Left lung (tissue), 10 donors: ENCODE data around the gene CEP44. TPM values are rescaled to one million over a fixed set of nuclear protein-coding genes. Genes with fewer than 3 reads are reported as not detected.
"Not testable (repeated sequence)": the region's sequence is repeated elsewhere in the genome, so short reads cannot be mapped to it uniquely, and the experiment has no call there.

ENCODE experiments used
- ATAC-seq: fragments of 200-7000 bp; cut with Tn5 transposase; one replicate; pipeline ENCODE4 v1.9.1; 2020; ENCODE audit warnings: moderate library complexity
- DNase-seq, 4 donors: peaks; one replicate each; pipeline ENCODE4 v3.0.0-alpha.2; 2013 to 2020
- H3K27ac ChIP-seq, 2 donors: fragments of 200-600 bp; sonication (generic) in 1 of 2; one replicate each; pipeline versions ENCODE4 v1.5.0 to v1.8.0; 2020 to 2021
- H3K27me3 ChIP-seq, 2 donors: fragments of 200-600 bp; sonication (generic) in 1 of 2; one replicate each; pipeline versions ENCODE4 v1.5.0 to v1.8.0; 2020 to 2021
- H3K36me3 ChIP-seq, 2 donors: fragments of 200-600 bp; sonication (generic) in 1 of 2; one replicate each; pipeline versions ENCODE4 v1.5.0 to v1.8.0; 2020 to 2021
- H3K4me1 ChIP-seq, 2 donors: fragments of 200-600 bp; one replicate each; pipeline ENCODE4 v1.8.0; 2021
- H3K4me3 ChIP-seq, 2 donors: fragments of 200-600 bp; sonication (generic) in 1 of 2; one replicate each; pipeline versions ENCODE4 v1.5.0 to v1.8.0; 2020 to 2021; ENCODE audit warnings: mild to moderate bottlenecking in 1 of 2
- H3K9me3 ChIP-seq, 2 donors: fragments of 200-600 bp; sonication (generic) in 1 of 2; one replicate each; pipeline versions ENCODE4 v1.5.0 to v1.8.0; 2020 to 2021
- intact Hi-C, 2 donors: fragments of 100-400 bp; cut with DNase I; formaldehyde crosslinking; loops; one replicate each; pipeline versions ENCODE4 v1.11.2 to v1.14.2; 2022
- polyA plus RNA-seq, 6 donors: library from polyadenylated mRNA; unstranded; fragments of 120-200 nt; gene quantifications; one replicate each; pipeline ENCODE4 v1.2.1, GENCODE V29; 2013; ENCODE audit not compliant: insufficient read length in 6 of 6
- total RNA-seq, 2 donors: library from RNA; stranded (reverse); fragmentation: NEBNext Ultra II Directional; extraction: Animal tissue kit (Norgen Biotek cat#: 25700); gene quantifications; one replicate each; pipeline ENCODE4 v1.2.1, GENCODE V29; 2021
- TF ChIP-seq, protein P1 (sequence below), 2 donors: fragments of 200-600 bp; sonication (generic) in 1 of 2; IDR thresholded peaks; one replicate each; pipeline versions ENCODE4 v1.5.0 to v1.8.0; 2021; ENCODE audit warnings: antibody characterized with exemption in 2 of 2
- donor health status: DM: no; HTN: yes; CAD: no.
- donor health status: DM: no; HTN: no; CAD: no.

CEP44 gene
- total and polyA plus RNA-seq, 8 donors = 11.9 to 33.8 (median 27.9) TPM

DNA sequence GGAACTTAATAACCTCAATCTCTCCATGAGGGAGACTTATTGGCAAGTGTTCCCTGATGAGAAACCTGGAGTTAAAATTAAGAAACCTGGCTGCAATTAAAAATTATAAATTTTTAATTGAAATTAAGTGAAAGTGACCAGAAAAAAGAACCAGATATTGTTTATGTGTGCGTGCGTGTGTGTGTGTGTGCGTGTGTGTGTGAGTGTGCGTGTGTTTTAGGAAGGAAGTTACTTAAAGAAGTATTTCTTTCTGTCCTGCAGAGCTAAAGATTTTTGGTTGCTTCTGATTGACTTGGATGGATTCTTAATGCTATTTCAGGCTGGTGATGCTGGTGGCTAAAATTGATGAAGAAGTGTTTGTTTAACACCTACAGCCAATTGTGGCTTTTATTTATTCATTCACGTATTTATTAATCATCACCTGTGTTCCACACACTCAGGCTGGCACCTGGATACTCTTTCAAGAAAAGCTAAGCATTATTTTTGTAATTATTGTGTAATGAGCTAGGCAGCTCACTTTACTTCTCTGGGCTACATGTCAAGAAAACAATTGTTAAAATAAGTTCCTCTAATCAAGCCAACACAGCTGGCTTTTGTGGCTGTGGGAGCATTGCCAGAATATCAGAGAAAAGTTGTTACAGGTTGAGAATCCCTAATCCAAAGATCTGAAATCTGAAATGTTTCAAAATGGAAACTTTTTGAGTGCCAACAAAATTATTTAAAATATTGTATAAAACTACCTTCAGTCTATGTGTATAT lies 68.5 kb downstream of the CEP44 start:
- intact Hi-C loops = no loop called here
- DNase-seq = no peak
- Histone ChIP-seq H3K36me3 (no peaks in the 10 kb centered on the region), H3K27ac (no peak overlapping the region), H3K4me1 (no peaks in the 10 kb centered on the region), H3K9me3 (peaks cover 0 to 9% of the 10 kb centered on the region in 2 donors), H3K4me3 (no peak overlapping the region), H3K27me3 (no peaks in the 10 kb centered on the region)
- no peak for ATAC-seq
- TF ChIP-seq, protein P1, sequence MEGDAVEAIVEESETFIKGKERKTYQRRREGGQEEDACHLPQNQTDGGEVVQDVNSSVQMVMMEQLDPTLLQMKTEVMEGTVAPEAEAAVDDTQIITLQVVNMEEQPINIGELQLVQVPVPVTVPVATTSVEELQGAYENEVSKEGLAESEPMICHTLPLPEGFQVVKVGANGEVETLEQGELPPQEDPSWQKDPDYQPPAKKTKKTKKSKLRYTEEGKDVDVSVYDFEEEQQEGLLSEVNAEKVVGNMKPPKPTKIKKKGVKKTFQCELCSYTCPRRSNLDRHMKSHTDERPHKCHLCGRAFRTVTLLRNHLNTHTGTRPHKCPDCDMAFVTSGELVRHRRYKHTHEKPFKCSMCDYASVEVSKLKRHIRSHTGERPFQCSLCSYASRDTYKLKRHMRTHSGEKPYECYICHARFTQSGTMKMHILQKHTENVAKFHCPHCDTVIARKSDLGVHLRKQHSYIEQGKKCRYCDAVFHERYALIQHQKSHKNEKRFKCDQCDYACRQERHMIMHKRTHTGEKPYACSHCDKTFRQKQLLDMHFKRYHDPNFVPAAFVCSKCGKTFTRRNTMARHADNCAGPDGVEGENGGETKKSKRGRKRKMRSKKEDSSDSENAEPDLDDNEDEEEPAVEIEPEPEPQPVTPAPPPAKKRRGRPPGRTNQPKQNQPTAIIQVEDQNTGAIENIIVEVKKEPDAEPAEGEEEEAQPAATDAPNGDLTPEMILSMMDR (IDR thresholded peaks at IDR 0.05) = no peak

DNA sequence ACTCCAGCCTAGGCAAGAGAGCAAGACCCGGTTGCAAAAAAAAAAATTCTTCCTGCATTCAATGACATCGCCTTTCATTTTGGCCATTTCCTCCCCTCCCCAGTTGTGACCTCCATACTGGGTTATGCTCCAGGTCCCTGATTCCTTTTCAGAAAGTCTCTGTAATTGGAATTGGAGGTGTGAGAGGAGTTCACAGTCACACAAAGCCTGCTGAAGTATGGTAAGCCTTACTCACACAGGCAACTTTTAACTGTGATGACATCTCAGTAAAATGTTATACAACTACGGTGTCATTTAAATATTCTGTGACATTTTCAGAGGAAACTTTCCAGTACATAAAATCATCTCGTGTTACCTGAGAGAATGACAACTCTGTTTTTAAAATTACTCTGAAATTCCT lies 73.6 kb downstream of the CEP44 start:
- DNase-seq (no peak), ATAC-seq (no peak)
- Histone ChIP-seq H3K9me3 (no peaks in the 10 kb centered on the region), H3K36me3 (no peaks in the 10 kb centered on the region), H3K27ac (no peak overlapping the region), H3K4me3 (no peak overlapping the region), H3K27me3 (no peaks in the 10 kb centered on the region), H3K4me1 (no peaks in the 10 kb centered on the region)
- TF ChIP-seq, protein P1 (IDR thresholded peaks at IDR 0.05) = no peak
- intact Hi-C loops = no loop called here

DNA sequence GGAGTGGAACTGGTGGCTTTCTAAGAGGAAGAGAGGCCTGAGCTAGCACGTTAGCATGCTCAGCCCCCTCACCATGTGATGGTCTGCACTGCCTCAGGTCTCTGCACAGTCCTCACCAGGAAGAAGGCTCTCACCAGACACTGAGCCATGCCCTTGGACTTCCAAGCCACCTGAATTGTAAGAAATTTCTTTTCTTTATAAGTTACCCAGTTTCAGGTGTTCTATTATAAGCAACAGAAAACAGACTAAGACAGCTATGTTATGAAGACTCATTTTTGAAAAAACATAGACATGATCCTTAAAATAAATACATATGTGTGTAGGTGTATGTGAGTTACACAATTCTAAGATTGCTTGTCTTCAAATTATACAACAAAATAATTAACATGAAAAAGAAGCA lies 74.7 kb downstream of the CEP44 start:
- no peak for ATAC-seq
- intact Hi-C loops = no loop called here
- no peak overlapping the region for H3K4me3 ChIP-seq
- H3K27ac ChIP-seq = no peak overlapping the region
- H3K4me1 ChIP-seq = no peaks in the 10 kb centered on the region
- DNase-seq = no peak
- H3K9me3 ChIP-seq = no peaks in the 10 kb centered on the region
- H3K27me3 ChIP-seq = no peaks in the 10 kb centered on the region
- TF ChIP-seq, protein P1 (IDR thresholded peaks at IDR 0.05) = no peak
- no peaks in the 10 kb centered on the region for H3K36me3 ChIP-seq

DNA sequence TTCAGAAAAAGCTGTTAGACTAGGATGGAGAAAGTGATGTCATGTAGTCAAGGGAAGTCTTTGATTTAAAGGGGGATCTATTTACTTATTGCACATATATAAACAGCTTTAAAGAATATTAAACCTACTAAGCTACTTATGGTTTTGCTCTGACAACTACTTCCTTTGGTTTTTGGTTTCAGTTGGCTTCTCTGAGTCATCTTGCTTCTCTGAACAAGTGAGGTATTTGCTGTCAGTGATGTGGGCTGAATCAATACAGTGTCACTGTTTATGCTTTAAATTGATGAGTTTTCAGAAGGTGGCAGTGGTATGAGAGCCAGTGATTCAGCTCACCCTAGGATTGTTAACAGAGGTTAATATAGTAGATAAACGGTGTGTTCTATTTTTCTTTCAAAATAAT lies 75.1 kb downstream of the CEP44 start:
- TF ChIP-seq, protein P1 (IDR thresholded peaks at IDR 0.05) = no peak
- Histone ChIP-seq H3K9me3 (no peaks in the 10 kb centered on the region), H3K27ac (no peak overlapping the region), H3K27me3 (no peaks in the 10 kb centered on the region), H3K4me1 (no peaks in the 10 kb centered on the region), H3K36me3 (no peaks in the 10 kb centered on the region), H3K4me3 (no peak overlapping the region)
- ATAC-seq = no peak
- intact Hi-C loops = no loop called here
- no peak for DNase-seq

DNA sequence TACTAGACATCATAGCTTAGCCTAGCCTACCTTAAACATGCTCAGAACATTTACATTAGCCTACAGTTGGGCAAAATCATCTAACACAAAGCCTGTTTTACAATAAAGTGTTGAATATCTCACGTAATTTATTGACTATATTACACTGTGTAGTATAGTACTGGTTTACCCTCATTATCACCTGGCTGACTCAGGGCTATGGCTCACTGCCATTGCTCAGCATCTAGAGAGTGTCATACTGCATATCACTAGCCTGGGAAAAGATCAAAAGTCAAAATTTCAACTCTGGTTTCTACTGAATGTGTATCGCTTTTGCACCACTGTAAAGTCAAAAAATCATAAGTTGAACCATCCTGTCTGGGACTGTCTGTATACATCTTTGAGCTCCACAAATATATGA lies 78.6 kb downstream of the CEP44 start:
- intact Hi-C loops = loop anchor here in 1 of 2 donors (10.0 kb wide), 1 partner anchor 352 kb away; no protein-coding TSS in a partner anchor
- ATAC-seq = no peak
- H3K27me3 ChIP-seq = no peaks in the 10 kb centered on the region

DNA sequence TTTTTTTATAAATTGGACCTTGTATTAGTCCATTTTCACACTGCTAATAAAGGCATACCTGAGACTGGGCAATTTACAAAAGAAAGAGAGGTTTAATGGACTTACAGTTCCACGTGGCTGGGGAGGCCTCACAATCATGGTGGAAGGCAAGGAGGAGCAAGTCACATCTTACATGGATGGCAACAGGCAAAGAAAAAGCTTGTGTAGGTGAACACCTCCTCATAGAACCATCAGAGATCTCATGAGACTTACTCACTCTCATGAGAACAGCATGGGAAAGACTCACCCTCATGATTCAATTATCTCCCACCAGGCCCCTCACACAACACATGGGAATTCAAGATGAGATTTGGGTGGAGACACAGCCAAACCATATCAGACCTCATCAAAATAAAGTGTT lies 80.1 kb downstream of the CEP44 start:
- ATAC-seq, H3K27ac ChIP-seq, H3K36me3 ChIP-seq, H3K4me3 ChIP-seq, H3K27me3 ChIP-seq, DNase-seq, H3K4me1 ChIP-seq, H3K9me3 ChIP-seq: not testable (repeated sequence)
- intact Hi-C loops = loop anchor here in 1 of 2 donors (10.0 kb wide), 1 partner anchor 351 kb away; no protein-coding TSS in a partner anchor

More for the DNA sequence above, 78.6 kb downstream of the CEP44 start:
- Histone ChIP-seq H3K27ac (no peak overlapping the region), H3K9me3 (no peaks in the 10 kb centered on the region), H3K36me3 (no peaks in the 10 kb centered on the region), H3K4me1 (peaks cover 0 to 4% of the 10 kb centered on the region in 2 donors), H3K4me3 (no peak overlapping the region)
- DNase-seq = no peak
- TF ChIP-seq, protein P1 (IDR thresholded peaks at IDR 0.05) = no peak
